Right forelimb (tissue), 1 donor: ENCODE data around the gene TLK2.
"Not testable (repeated sequence)": the region's sequence is repeated elsewhere in the genome, so short reads cannot be mapped to it uniquely, and the experiment has no call there.

Experiments
- DNase-seq: peaks from one replicate; pipeline ENCODE4 v3.0.0-alpha.2; 2018

TLK2 gene

DNA sequence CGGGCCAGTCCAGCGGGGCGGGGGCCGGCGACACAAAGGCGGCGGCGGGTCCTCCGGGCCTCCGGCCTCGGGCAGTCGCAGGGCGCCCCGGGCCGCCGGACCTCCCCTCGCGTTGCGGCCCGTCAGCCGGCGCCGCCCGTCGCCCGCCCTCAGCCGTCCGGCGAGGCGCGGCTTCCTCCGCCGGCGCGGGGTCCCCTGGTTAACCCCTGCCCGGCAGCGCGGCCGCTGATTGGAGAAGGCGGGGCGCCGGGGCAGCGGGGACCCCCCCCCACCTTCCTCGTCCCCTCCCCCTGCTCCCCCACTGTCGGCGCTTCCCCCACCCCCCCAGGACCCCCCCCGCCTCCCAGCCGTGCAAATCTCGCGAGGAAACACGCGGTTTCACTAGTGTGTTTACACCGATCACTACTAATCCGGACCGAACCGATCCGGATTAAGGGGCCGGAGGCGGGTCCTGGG, at the start of gene TLK2:
TLK2 (plus strand) TSS at position 402 of the 456 bp plus-strand sequence. CDS start 2,301 bp downstream, outside the sequence.
- peak; percentile 89 for DNase-seq

DNA sequence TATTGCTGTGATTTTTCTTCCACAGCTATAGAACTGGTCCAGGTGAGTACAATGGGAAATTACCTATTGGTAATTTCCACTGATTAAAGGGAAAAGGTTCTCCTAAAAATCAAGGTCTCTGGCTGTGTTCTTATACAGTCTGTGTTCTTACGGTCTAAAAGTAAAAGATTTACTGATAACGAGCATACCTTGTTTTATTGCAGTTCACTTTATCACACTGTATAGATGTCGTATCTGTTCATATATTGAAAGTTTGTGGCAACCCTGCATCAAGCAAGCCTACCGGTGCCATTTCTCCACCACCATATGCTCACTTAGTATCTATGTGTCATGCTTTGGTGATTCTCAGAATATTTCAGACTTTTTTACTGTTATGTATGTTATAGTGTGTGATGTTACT, 43.4 kb upstream of the TLK2 start:
- DNase-seq: not testable (repeated sequence)

DNA sequence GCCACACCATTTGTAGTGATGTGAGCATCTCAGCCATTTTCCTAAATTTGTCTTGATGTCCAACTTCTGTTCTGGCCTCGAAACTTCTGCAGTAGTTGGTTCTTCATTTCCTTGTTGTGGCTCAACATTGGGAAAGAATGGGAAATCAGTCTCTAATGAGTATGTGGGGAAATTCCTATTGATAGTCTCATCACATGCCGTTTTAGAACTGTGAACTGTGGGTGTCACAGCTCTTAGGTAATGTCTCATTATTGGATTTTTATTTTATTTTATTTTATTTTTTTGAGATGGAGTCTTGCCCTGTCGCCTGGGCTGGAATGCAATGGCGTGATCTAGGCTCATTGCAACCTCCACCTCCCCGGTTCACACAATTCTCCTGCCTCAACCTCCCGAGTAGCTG, 37.4 kb upstream of the TLK2 start:
- DNase-seq: not testable (repeated sequence)

- DNase-seq: no peak
Observed at GRCh38 chr17:62444063-62444462, 34.6 kb upstream of the TLK2 start.

DNA sequence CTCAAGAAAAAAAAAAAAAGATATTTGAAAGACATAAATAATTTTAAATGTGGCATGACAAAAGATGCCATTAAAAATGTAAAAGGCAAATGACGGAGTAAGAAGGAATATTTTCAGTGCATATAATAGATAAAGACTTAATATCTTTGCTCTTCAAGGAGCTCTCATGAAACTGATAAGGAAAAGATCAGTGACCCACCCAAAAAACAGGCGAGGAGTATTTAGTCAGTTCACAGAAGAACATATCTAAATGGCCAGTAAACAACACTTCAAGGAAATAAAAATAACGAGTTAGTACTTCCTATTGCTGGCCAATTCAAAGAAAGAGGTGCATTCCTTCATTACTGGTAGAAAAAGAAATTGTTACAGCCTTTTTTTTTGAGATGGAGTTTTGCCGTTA, 32.8 kb upstream of the TLK2 start:
- DNase-seq: not testable (repeated sequence)

DNA sequence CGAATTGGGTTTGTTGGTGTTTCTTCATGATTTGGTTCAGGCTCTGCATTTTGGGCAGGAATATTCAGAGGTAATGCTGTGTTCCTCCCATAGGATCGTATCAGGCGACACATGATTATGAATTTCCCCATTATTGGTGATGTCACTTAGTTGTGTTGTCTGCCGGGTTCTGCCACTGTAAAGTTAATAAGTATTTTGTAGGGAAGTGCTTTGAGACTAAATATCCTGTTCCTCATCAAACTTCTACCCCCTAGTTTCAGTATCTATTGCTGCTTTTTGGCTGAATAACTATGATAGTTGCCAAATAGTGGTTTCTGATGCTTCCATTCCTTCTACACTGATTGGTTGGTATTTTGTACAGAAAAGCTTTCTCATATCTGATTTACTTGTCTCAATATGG, 26.4 kb upstream of the TLK2 start:
- DNase-seq: not testable (repeated sequence)

GRCh38 chr17:62453041-62453440, 25.6 kb upstream of the TLK2 start:
- not testable (repeated sequence) for DNase-seq

- not testable (repeated sequence) for DNase-seq
Observed at GRCh38 chr17:62453656-62454055, 25.0 kb upstream of the TLK2 start.

GRCh38 chr17:62454111-62454510, 24.5 kb upstream of the TLK2 start:
- DNase-seq: not testable (repeated sequence)

DNA sequence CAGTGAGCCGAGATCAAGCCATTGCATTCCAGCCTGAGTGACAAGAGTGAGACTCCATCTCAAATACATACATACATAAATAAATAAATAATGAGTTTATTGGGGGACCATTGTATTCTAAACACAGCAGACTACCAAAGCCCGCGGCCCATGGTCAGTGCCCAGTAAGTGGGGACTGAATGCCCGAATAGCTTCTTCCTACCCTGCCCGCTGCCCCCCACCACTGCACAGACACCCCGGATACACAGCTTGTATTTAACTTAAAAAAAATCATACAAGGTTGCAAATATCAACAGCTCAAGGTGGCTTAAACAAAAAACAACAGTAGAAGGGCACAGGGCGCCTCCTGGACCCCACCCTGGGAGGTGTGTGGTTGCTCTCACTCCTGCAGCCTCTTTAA, 22.6 kb upstream of the TLK2 start:
- DNase-seq: no peak

DNA sequence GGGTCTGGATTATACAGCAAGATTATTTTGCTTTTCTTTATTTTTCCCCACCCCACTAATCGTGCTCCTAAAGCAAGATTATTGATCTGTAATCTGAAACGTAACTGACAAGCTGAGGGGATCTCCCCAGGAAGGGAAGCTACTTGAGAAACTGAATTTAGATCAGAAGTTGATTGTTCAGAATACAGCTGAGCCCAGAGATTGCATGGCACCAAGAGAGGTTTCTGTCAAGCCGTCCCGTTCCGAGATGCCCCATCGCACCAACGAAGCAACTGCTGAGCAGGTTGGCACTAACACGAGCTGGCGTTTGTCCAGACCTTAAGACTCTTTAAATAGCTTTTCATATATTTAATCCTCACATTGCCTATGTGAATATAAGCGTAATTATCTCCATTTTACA, 20.1 kb upstream of the TLK2 start:
- DNase-seq: not testable (repeated sequence)

DNA sequence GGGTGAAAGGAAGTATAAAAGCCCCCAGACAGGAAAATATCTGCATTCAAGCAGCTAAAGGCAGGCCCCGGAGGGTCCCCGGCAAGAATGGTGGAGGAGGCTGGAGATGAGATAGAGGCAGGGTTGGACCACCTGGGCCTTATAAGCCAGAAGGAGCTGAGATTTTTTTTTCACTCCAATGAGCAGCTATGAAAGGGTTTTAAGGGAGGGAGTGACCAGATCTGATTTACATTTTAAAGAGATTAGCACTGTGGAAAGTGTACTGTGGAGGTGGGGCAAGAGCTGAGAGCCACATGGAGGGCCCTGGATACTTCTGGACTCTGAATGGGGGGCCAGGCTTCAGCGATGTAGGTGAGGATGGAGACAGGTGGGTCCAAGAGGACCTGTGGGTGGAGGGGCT, 14.2 kb upstream of the TLK2 start:
- DNase-seq: not testable (repeated sequence)

DNA sequence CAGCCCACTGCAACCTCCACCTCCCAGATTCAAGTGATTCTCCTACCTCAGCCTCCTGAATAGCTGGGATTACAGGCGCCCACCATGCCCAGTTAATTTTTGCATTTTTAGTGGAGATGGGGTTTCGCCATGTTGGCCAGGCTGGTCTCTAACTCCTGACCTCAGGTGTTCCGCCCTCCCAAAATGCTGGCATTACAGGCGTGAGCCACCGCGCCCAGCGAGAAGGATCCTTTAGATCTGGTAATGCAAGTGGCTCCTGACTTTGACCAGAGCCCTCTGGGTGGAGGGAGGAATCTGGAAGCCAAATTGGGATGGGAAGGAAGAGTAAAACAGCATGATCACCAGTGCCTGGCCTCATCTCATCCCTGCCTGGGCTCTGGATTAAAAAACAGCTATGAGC, 13.4 kb upstream of the TLK2 start:
- not testable (repeated sequence) for DNase-seq

DNA sequence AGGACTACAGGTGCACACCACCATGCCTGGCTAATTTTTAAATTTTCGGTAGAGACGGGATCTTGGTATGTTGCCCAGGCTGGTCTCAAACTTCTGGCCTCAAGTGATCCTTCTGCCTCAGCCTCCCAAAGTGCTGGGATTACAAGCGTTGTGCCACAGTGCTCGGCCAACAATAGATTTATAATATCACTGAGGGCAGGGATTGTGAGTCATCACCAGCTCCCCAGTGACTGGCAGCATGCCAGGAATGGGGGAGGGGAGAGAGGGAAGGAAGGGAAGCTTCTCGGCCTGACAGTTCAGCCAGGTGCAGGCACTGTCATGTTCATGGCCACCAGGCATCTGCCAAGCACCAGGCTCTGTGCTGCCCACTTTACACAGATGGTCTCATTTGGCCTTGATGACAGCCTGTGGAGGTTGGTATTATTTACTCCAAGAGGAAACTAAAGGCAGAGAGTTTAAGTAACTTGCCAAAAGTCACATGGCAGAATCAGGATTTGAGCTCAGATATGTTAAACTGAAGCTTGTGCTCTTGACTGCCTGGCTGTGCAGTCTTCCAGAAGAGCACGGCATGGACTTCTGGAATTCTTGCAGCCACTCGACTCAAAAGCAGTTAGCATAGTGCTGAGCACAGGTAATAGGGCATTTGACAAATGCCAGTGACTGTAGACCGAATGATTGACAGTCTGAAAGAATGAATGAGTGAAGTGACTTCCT, 7.8 kb upstream of the TLK2 start:
- peak; percentile 71 for DNase-seq

DNA sequence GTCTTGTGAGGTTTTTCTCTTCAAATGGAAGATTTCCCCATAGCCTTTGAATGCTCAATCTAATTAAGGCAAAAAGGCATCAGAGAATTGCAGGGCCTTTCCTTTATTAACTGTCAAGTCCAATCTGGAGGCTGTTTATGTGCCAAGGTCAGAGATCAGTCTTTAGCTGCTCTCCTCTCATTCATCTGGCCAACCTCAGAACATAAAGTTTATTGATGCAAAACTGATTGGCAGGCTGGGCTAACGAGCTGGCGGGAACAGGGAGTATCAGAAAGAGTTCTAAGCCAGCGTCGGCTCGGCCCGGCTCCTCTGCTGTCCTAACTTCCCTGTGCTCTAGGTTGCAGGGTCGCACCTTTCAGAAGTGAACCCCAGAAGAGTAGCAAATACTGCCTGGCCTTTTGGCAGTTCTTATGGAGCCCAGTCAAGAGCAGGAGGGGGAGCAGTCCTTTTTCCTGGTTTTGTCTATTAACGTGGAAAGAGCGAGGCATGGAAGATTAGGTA, 7.2 kb upstream of the TLK2 start:
- not testable (repeated sequence) for DNase-seq

DNA sequence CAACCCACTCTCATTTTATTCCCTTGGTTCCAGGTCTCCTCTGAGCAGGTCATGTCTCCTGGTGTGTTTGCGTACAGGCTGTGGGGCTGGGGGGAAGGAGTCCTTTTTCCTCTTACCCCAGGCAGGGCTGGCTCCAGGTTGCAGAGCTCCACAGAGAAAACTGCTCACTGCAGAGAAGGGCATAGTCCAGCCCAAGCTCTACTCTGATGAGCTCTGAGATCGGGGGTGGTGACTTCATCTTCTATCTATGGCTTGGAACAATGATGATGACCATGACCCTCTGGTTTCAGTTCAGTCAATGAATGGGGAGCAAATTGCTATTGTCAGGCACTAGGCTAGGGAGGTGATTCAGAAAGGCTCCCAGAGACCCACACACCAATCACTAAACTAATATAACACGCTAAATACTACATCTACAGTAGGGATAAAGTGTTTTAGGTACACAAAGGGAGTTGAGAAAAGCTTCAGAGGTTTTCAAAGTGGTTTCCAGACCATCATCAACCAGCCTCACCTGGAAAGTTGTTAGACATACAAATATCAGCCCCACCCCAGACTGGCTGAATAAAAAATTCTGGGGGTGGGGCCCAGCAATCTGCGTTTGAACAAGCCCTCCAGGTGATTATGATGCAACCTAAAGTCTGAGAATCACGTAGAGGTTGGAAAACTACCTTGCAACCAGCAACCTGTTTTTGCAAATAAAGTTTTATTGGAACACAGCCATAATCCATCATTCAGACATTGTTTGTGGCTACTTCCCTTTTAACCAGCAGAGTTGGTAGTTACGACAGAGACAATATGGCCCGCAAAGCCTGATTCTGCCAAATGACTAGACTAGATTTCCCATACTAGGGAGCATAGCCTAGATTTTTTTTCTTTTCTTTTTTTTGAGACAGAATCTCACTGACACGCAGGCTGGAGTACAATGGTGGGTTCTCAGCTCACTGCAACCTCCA, 5.3 kb upstream of the TLK2 start:
- DNase-seq: not testable (repeated sequence)

DNA sequence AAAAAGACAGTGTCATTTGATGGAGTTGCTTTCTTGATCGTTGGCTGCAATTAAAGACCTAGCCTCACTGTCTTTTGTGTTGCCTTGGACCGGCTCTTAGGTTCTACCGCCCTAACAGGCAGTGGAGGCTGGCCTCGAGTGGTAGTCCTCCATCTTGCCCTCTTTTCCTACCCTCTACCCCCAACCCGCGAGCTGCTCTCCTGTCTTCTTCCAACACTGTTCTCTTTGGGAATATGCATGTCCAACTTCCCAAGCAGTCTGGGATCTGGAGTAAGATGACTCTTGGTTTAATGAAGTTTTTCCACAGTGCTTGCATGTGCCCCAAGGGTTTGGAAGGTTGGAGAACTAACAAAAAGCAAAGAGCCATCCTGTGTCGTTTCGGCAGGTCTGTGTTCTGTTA, 1.5 kb upstream of the TLK2 start:
- not testable (repeated sequence) for DNase-seq

- peak; percentile 54 for DNase-seq
Observed at GRCh38 chr17:62477718-62478408, 762 bp upstream of the TLK2 start.

GRCh38 chr17:62478880-62479638, 434 bp downstream of the TLK2 start:
- peak; percentile 67 for DNase-seq

DNA sequence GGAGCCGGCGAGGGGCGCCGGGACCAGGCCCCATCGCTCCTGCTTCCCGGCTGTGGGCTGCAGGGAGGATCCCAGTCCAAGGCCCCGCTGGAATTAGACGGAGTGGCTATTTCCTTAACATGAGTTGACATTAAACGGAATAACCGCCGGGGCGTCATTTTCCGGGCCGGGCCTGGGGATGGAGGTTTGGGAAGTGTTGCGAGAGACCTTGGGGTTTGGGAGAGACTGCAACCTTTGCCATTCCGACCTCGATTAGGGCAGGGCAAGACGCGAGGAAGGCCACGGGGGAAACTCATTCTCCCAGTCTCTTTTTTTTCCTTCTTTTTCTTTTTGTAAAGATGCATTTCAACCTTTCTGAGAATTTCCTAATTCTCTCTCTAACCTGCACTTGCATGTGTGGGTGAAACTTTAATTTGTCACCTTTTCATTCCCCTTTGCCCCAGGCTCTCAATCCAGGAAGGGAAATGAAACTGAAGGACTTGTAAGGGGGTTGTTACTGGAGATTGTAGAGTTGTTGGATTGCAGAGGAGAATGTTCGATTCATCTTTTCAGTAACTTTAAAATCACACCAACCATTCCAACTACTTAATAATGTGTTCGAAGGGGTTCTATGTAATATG, 1.1 kb downstream of the TLK2 start:
- peak; percentile 67 for DNase-seq

DNA sequence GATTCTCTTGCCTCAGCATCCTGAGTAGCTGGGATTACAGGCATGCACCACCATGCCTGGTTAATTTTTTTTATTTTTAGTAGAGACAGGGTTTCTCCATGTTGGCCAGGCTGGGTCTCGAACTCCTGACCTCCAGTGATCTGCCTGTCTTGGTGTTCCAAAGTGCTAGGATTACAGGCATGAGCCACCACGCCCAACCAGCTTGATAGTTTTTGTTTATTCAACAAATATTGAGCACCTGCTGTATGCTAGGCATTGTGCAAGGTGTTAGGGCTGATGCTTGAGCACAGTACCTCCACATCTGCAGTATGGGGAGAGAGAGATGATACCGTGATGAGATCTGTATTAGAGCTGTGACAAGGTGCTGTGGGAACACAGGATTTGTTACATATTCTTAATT, 3.9 kb downstream of the TLK2 start:
- not testable (repeated sequence) for DNase-seq

DNA sequence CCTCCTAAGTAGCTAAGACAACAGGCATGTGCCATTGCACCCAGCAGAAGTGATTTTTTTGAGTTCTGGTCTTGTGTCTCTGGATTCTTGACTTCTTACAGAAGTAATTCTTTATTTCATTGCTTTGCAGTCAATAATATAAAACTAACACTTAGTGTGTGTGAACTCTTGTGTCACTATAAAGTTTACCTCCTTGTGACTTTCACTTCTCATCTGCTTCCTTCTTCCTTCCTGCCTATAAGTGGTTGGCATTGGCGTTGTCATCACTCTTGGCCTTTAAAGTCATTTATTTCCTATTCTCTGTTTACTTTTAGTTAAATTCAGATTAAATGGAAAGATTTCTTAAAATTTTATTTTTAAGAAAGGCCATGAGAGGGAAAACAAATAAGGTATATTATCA, 12.4 kb downstream of the TLK2 start:
- not testable (repeated sequence) for DNase-seq
